Mesothelial cell of epicardium (in vitro differentiated cells): ENCODE results near the gene PCDHA12. TPM values are rescaled to one million over a fixed set of nuclear protein-coding genes. Genes with fewer than 3 reads are reported as not detected.
"Not testable (repeated sequence)": the region's sequence is repeated elsewhere in the genome, so short reads cannot be mapped to it uniquely, and the experiment has no call there.

Source experiments
- DNase-seq, 2 experiments: peaks; one replicate each; pipeline ENCODE4 v3.0.0; 2021; ENCODE audit warnings: low spot score in 2 of 2; ENCODE audit not compliant: unreplicated experiment in 2 of 2
- H3K27ac Mint-ChIP-seq: 2 replicates; pipeline ENCODE4 v1.8.0; 2021; ENCODE audit warnings: mixed read lengths
- H3K27me3 Mint-ChIP-seq: 2 replicates; pipeline ENCODE4 v1.8.0; 2021; ENCODE audit warnings: low read depth, mixed read lengths
- H3K36me3 Mint-ChIP-seq: 2 replicates; pipeline ENCODE4 v1.8.0; 2021; ENCODE audit warnings: mixed read lengths
- H3K4me1 Mint-ChIP-seq: 2 replicates; pipeline ENCODE4 v1.8.0; 2021; ENCODE audit warnings: mixed read lengths
- H3K4me3 Mint-ChIP-seq: 2 replicates; pipeline ENCODE4 v1.8.0; 2021; ENCODE audit warnings: mild to moderate bottlenecking, moderate library complexity, mixed read lengths
- H3K9me3 Mint-ChIP-seq: 2 replicates; pipeline ENCODE4 v1.8.0; 2021; ENCODE audit warnings: mixed read lengths
- total RNA-seq: library from RNA; stranded (reverse); gene quantifications from 3 replicates; pipeline ENCODE4 v1.2.1, GENCODE V29; 2021
- TF ChIP-seq, protein P1 (sequence below): fragments of 200-600 bp; sonication (generic); IDR thresholded peaks from one replicate; pipeline ENCODE4 v1.5.0; 2021; ENCODE audit warnings: antibody characterized with exemption; ENCODE audit not compliant: unreplicated experiment

PCDHA12 gene
- total RNA-seq, 1 donor from 2014 or later, result 22.5 TPM

GRCh38 chr5:140835622-140836510 is 39.2 kb upstream of the PCDHA12 start:
- Mint-ChIP-seq H3K27me3 (no peaks in the 10 kb centered on the region), H3K27ac (no peak overlapping the region), H3K4me3 (no peak overlapping the region), H3K4me1 (no peaks in the 10 kb centered on the region), H3K36me3 (peaks cover 66% of the 10 kb centered on the region), H3K9me3 (peaks cover 43% of the 10 kb centered on the region)
- no peak for DNase-seq
- TF ChIP-seq, protein P1, sequence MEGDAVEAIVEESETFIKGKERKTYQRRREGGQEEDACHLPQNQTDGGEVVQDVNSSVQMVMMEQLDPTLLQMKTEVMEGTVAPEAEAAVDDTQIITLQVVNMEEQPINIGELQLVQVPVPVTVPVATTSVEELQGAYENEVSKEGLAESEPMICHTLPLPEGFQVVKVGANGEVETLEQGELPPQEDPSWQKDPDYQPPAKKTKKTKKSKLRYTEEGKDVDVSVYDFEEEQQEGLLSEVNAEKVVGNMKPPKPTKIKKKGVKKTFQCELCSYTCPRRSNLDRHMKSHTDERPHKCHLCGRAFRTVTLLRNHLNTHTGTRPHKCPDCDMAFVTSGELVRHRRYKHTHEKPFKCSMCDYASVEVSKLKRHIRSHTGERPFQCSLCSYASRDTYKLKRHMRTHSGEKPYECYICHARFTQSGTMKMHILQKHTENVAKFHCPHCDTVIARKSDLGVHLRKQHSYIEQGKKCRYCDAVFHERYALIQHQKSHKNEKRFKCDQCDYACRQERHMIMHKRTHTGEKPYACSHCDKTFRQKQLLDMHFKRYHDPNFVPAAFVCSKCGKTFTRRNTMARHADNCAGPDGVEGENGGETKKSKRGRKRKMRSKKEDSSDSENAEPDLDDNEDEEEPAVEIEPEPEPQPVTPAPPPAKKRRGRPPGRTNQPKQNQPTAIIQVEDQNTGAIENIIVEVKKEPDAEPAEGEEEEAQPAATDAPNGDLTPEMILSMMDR, result no peak

GRCh38 chr5:140840978-140841962 is 33.8 kb upstream of the PCDHA12 start, which contains the start of gene PCDHA8:
Gene PCDHA8, plus strand, starts transcription at chr5:140841187. Its CDS starts 135 bp downstream, at chr5:140841322.
- TF ChIP-seq, protein P1, result peak; percentile 44
- H3K36me3 Mint-ChIP-seq, result peaks cover 54% of the 10 kb centered on the region
- H3K27ac Mint-ChIP-seq, result no peak within 1 kb of the TSS
- peaks cover 36% of the 10 kb centered on the region for H3K9me3 Mint-ChIP-seq
- H3K4me1 Mint-ChIP-seq, result no peaks in the 10 kb centered on the region
- H3K27me3 Mint-ChIP-seq, result no peaks in the 10 kb centered on the region
- DNase-seq, result no peak
- no peak within 1 kb of the TSS for H3K4me3 Mint-ChIP-seq

GRCh38 chr5:140842798-140843733 is 32.0 kb upstream of the PCDHA12 start:
- Mint-ChIP-seq H3K36me3 (peaks cover 60% of the 10 kb centered on the region), H3K27ac (no peak overlapping the region), H3K27me3 (no peaks in the 10 kb centered on the region), H3K4me3 (no peak overlapping the region), H3K9me3 (peaks cover 46% of the 10 kb centered on the region), H3K4me1 (no peaks in the 10 kb centered on the region)
- no peak for DNase-seq
- TF ChIP-seq, protein P1, result no peak

GRCh38 chr5:140848139-140849102 is 26.7 kb upstream of the PCDHA12 start, which contains the start of gene PCDHA9:
Gene PCDHA9, plus strand, starts transcription at chr5:140848382. Its CDS starts 114 bp downstream, at chr5:140848496.
- DNase-seq, H3K27ac Mint-ChIP-seq, H3K4me1 Mint-ChIP-seq, H3K27me3 Mint-ChIP-seq: not testable (repeated sequence)
- Mint-ChIP-seq H3K36me3 (peaks cover 53% of the 10 kb centered on the region), H3K4me3 (peak within 1 kb of the TSS; percentile 8), H3K9me3 (peaks cover 39% of the 10 kb centered on the region)

DNA sequence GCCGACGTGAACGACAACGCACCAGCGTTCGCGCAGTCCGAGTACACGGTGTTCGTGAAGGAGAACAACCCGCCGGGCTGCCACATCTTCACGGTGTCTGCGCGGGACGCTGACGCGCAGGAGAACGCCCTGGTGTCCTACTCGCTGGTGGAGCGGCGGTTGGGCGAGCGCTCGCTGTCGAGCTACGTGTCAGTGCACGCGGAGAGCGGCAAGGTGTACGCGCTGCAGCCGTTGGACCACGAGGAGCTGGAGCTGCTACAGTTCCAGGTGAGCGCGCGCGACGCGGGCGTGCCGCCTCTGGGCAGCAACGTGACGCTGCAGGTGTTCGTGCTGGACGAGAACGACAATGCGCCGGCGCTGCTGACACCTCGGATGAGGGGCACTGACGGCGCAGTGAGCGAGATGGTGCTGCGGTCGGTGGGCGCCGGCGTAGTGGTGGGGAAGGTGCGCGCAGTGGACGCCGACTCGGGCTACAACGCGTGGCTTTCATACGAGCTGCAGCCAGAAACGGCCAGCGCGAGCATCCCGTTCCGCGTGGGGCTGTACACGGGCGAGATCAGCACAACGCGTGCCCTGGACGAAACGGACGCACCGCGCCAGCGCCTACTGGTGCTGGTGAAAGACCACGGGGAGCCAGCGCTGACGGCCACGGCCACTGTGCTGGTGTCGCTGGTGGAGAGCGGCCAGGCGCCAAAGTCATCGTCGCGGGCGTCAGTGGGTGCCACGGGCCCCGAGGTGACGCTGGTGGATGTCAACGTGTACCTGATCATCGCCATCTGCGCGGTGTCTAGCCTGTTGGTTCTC is 25.1 kb upstream of the PCDHA12 start:
- Mint-ChIP-seq H3K9me3 (peaks cover 37% of the 10 kb centered on the region), H3K36me3 (peaks cover 48% of the 10 kb centered on the region)
- not testable (repeated sequence) for H3K4me3 Mint-ChIP-seq, H3K27ac Mint-ChIP-seq, H3K4me1 Mint-ChIP-seq, DNase-seq, H3K27me3 Mint-ChIP-seq
